Cerebellar cortex (tissue), 1 donor: ENCODE data around the gene SUN5.

Experiments
- DNase-seq: peaks from one replicate; pipeline ENCODE4 v3.0.0-alpha.2; 2015; ENCODE audit warnings: low spot score

Gene SUN5

GRCh38 chr20:32995802-32996201 lies 8.4 kb downstream of the SUN5 start:
- DNase-seq, result no peak

GRCh38 chr20:32993496-32994050 lies 10.7 kb downstream of the SUN5 start:
- DNase-seq, result no peak

DNA sequence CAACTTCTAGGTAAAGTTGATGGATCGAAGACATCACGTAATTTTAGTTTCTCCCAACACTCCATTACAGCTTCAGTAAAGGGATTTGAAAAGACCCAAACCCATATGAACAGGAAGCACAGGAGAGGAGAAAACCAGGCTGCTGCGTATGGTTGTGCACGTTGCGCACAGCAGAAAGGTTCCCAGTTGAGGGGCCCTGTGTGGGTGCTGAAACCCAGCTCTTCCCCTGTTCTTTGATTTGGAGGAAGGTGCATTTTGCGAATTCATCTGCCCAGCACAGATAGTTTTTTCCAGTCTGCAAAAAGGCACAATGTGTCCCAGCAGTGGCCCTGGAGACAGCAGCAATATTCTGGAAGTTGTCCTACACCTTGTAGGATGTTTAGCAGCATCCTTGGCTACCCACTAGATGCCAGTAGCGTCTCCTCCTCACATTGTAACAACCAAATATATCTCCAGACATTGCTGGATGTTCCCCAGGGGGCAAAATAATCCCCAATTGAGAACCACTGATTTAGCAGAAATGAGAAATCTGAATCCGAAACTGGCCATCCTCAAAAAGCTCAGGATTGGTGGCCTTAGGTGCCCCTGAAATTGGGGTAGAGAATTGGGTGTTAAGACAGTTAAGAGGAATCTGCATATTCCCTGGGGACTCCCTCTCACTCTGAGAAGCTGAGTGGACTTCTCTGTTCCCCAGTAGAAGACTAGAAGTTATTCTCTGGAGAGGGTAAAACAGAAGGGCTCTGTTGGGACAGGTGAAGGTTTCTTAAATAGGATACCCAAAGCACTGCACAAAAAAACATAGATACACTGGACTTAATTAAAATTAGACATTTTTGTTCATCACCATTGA lies 12.2 kb downstream of the SUN5 start:
- DNase-seq, result no peak

DNA sequence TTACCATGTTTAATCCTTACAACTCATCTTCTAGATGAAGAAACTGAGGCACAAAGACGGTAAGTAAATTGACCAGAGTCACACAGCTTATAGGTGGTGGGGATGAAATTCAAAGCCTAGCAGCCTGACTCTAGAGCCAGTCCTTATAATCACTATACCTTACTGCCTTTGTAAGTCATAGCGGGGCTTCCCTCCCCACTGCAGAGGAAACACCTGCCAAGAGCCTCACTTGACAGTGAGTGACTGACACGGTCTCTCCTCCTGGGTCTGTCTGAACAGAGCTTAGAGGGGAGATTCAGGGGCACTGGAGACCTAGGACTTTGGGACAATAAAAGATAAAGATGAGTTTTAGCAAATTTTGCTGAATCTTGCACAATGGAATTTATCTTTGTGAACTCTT lies 12.8 kb downstream of the SUN5 start:
- DNase-seq, result no peak

DNA sequence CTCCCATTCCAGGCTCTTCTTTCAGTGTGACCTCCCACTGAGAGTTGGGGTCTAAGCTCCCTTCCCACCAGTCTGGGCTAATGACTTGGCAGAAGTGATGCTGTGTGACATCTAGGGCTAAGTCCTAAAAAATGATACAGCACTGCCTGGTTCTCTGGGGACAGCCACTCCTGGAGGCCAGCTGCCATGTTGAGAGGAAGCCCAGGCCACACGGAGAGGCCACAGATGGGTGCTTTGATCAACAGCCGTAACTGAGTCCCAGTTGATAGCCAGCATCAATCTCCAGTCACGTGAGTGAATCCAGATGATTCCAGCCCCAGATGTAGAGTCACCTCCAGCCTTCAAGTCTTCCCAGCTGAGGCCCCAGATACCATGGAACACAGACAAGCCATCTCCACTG lies 13.8 kb downstream of the SUN5 start:
- no peak for DNase-seq

DNA sequence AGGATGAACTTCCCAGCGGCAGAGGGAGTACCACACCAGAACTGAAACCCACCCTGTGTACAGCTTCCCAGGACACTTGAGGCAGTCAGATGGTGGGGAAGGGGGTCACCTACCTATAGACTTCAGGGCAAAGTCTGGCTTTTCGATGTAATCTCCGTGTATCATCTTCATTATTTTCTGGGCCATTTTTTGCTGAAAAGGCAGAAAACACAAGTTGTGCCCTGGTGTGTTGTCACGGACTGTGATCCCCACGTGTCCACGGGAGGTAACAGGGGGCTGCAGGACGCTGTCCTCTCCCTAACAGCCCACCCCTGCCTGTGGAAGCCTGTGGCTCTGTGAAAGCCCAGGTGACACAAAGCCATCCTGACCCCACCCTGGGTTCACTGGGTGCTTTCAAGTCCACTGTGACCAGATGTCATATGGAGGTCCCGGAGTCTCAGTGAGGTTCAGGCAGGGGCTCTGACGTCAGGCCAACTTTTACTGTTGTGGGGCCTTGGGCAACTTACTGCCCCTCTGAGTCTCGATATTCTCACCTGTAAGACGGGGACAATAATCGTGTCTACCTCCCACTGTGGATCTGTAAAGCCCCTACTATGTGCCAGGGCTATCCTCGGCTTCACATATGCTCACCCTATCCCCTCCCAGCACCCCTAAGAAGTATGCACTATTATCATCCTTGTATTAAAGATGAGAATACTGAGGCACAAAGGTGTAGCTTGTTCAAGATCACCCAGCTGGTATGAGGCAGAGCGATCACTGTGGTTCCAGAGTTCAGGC lies 14.5 kb downstream of the SUN5 start:
- no peak for DNase-seq

DNA sequence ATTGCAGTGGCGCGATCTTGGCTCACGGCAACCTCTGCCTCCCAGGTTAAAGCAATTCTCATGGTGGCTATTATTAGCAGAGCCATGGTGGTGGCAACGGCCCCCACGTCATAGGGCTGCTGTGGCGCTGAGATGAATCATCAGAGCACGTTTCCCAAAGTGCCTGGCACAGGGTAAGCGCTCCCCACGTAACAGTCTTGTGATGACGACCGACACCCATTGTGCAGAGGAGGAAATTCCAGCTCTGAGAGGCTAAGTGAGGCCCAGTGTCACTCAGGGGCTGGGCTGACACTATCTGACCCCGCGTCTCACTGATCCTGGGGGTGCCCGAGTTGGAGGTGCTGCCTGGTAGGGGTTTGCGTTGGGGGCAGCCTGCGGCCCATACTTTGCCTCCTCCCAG lies 16.2 kb downstream of the SUN5 start:
- no peak for DNase-seq

- no peak for DNase-seq
Observed at GRCh38 chr20:32987044-32987825, 17.0 kb downstream of the SUN5 start.

- DNase-seq, result no peak
Observed at GRCh38 chr20:32986331-32986966, 17.8 kb downstream of the SUN5 start.

- no peak for DNase-seq
Observed at GRCh38 chr20:32985596-32985995, 18.6 kb downstream of the SUN5 start.

DNA sequence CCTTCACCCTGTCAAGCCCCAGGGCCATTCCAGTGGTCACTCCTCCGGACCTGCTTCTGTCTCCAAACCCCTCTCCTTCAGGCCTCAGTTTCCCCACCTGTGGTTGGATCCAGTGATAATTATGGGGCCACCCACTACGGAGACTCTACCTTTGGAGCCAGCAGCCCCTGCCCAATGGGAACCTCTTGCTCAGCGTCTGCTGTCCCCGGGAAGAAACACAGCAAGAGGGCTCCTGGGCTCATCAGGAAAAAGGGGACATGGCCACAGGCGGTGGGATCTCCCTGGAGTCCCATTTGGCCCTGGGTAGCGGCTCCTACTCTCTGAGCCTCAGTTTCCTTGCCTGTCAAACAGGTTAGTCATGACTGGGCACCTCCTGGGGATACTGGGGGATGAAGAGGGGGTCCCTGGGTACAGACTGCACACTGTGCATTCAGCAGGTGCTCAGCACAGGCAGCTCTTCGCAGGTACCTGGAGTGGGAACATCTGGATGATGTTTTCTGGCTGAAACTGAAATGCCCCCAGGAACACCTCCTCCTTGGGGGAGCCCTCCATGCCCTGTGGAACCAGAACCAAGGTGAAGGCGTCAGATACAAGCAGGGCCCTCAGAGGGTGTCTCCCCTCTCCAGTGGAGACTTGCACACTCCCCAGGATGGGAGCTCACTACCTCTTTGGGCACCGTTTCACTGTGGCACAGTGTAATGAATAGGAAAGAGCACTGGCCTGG lies 19.4 kb downstream of the SUN5 start:
- no peak for DNase-seq

- no peak for DNase-seq
Observed at GRCh38 chr20:32984196-32984595, 20.0 kb downstream of the SUN5 start.

- DNase-seq, result no peak
Observed at GRCh38 chr20:32983459-32984112, 20.6 kb downstream of the SUN5 start.

GRCh38 chr20:32982617-32983458 lies 21.4 kb downstream of the SUN5 start:
- DNase-seq, result peak; percentile 21

GRCh38 chr20:32980990-32981389 lies 23.2 kb downstream of the SUN5 start:
- DNase-seq, result no peak

DNA sequence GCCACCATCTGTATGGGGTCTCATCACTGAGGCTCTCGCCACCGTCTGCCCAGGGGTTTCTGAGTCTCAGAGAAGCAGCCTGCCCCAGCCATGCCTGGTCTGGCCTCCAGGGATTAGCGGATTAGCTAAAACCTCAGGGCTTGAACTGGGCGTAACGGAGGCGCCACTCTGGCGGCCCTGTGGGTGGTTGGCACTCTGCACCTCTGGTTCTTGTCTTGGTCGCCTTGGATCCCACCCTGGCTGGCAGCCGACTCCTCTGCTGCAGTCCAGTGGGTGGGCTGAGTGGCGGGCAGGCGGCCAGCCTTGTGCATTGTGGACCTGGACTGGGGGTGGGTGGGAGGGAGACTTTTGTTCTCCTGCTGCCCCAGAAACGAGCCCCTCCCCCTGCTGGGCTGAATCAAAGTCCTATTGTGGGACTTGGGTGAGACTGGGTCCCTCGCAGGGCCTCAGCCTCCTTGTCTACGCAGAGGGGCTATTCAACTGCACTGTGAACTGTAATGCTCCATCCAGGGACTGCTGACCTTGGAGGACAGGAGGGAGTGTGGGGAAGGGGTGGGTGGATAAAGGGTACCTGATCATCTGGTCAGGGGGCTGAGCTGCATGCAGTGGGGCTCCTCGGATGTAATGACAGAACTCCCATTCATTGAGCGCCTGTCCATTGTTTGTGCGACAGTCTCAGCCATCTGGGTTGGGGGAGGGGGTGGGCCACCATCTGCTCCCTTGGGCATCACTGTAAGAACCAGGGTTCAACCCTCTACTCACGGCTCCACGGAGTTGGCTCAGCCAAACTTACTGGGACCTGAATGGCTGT lies 23.9 kb downstream of the SUN5 start:
- no peak for DNase-seq

DNA sequence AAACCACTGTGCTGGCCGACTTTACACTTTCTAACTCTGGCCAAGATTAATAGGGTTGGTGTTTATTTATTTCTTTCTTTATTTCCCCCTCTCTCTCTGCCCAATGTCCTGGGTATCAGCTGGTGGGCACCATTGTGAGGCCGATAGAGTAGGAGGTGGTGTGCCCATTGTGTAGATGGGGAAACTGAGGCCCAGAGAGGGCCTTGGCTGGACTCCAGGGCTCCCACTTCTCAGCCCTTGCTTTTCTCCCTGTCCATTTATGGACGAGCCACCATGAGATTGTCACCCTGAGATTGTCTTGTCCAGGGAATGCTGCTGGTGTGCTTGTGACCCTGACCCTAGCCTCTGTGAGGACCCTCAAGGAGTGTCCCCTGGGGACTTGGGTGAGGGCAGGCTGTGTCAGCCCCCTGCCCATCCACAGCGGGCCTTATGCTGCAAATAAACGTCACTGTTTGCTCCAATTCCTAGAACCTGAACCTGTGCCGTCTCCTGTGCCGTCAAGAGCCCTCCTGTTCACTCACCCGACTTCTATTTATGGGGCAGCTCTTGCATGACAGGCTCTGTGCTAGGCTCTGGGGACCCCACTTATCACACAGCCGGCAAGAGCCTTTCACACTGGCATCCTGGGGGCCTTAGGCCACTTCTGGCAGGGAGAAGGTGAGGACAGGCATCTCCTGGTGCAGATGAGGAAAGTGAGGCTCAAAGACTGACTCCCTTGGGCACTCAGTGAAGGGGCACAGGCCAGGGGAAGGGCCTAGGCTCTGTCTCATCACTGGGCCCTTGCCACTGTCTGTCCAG lies 24.8 kb downstream of the SUN5 start:
- DNase-seq, result no peak

GRCh38 chr20:32978009-32978335 lies 26.3 kb downstream of the SUN5 start:
- DNase-seq, result no peak
